SK-N-DZ (cell line): ENCODE data around the gene TRPM3.

Source experiments
- DNase-seq: peaks from one replicate; pipeline ENCODE4 v3.0.0-alpha.2; 2015; ENCODE audit warnings: low spot score

TRPM3 gene

DNA sequence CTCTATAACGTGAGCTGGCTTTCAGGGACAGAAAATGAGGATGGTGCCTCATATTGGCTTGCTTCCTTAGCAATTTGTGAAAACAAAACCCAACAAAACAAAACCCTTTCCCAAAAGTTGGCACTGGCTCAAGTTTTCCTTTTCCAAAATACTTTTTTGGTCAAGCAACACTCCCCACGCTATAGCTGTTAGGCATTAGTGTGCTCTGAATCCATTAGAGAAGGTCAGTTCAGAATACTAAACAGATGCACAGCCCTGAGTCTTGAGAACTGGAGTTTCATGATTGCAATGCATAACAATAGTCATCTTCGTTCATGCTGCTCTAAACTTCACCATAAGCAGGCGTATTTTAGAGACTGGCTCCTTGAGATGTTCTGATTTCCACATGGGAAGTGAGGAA is 534.9 kb downstream of the TRPM3 start:
- DNase-seq, result no peak

DNA sequence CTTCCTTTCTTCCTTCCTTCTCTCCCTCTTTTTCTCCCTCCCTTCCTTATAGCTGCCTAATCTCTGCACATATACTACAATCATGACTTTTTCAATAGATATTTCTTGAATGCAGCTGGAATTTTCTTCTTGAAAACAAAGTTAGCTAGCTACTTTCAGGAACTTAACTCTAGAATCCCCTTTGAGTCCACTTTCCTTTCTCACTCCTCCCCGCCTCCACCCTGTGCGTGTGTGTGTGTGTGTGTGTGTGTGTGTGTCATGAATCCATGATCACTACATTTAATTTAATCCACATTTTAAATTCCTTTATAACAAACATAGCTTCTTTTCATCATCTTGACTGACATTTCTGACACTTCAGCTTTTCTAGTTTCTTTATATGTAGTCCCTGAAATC is 539.5 kb downstream of the TRPM3 start:
- DNase-seq, result no peak

DNA sequence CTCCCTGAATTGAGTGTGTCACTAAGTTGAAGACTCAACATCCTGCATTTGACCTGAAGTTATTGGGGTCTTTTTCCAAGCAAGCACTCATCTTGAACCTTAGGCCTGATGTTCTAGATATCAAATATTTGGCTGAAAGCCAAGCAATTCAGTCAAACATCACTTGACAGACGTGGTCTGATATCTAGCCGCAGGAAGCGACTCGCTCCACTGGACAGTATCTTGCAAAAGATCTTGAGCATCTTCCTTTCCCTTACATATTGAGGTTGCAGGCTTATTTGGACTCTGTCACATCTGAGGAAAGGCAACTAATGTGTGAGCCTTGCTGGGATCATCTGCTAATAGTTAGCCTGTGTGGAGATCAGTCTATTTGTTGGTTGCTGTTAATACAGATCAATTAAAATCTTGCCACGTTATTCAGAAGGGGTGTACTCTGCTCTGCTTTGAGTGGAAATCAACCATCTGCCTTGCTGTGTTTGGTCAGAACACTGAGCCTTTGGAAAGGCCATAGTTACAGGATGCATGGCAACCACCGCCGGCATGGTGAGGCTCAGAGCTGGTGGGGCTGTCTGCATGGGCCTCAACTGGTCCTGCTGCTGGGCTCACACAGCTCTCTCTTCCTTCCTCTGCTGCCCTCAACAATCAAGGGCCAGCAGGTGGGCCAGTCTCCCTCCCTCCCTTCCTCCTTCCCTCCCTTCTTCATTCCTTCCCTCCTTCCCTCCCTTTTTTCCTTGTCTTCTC is 540.0 kb downstream of the TRPM3 start:
- peak; percentile 33 for DNase-seq

DNA sequence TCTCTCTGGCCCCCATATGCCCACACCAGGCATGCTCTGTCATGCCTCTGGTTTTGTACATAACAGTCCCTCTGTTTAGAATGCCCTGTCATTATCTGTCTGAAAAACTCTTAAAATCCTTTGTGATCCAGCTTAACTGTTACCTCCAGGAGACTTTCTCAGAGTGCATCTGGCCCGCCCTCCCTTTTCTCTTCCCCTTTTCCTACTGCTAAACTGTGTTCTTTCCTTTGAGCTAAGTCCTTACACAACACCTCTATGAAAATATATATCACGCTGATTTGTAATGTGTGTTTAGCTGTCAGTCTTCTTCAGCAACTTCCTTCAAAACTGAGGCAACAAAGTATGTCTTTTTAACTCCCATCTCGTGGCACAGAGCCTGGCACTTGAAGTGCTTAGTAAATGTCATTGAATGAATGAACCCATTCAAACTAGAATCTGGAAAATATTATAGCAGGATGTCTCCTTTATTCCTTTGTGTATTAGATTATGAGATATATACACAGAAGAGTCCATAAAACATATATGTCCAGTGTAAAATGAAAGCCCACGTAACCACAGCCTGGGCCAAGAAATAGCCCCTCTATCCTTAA is 540.7 kb downstream of the TRPM3 start:
- no peak for DNase-seq

DNA sequence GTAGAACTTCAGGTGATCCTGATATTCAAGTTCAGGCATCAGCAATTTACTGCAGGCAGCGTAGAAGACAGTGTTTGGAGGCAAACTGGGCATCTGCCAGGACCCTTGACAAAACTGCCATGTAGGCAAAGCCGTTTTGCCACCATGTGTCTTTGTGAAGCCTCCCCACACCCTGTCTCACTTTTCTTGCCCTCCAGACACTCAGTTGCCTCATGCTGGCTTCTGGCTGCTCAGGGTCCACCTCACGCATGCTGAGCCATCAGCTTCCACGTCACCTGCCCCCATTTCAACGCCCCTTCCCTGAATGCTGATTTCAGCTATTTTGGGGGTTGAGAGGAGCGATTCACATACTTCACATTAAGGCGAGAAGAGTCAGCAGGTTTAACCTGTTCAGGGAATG is 541.7 kb downstream of the TRPM3 start:
- DNase-seq, result no peak

DNA sequence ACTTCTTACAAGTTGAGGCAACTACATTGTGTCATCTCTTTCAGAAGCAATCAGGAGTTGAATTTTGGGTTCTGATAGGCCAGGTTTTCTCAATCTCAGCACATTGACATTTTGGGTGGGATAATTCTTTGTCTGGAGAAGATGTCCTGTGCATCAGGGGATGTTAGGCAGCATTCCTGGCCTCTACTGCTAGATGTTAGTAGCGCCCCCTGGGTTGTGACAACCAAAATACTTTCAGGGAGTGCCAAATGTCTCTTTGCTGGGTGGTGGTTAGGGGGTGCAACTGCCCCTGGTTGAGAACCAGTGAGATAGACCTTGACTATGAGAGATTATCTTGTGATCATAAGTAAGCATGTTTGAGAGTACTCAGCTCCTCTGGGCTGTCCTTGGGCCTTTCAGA is 542.7 kb downstream of the TRPM3 start:
- no peak for DNase-seq

DNA sequence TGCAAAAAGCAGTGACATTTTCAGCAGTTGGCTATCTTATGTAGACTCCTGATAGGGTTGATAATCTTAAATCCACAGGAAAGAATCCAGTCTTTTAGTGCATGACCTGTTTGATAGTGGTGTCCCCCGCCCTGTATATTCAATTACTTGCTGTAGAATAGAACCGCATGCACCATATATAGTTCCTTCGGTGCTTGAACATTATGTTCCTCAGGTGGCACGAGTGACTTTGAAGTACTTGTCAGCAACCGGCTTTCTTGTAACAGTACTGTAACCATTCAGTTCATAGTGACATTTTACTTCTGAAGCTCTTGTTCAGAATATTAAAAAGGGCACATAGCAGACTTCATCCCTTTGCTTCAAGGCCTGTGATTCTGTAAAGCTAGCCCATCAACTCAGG is 543.8 kb downstream of the TRPM3 start:
- no peak for DNase-seq

DNA sequence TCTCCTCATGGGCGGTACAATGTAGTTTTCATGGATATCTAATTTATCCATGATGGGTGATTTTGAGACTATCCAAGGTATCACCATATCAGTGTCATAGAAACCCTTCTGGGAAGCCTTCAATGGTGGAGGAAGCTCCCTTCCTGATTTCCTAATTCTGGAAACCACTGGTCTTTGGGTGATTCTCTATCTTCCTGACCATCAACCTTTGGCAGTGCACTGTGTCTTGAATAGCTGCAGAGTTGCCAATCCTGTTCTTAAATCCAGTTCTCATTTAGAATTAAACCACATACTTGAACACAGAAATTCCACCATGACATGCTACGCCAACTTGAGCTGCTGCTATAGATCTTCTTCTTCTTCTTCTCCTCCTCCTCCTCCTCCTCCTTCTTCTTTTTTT is 545.3 kb downstream of the TRPM3 start:
- DNase-seq, result no peak

GRCh38 chr9:70574151-70574837 is 547.1 kb downstream of the TRPM3 start:
- DNase-seq, result no peak

- DNase-seq, result no peak
These were observed 548.1 kb downstream of the TRPM3 start for GRCh38 chr9:70573308-70573707.

- no peak for DNase-seq
These were observed 550.2 kb downstream of the TRPM3 start for GRCh38 chr9:70571258-70571657.

DNA sequence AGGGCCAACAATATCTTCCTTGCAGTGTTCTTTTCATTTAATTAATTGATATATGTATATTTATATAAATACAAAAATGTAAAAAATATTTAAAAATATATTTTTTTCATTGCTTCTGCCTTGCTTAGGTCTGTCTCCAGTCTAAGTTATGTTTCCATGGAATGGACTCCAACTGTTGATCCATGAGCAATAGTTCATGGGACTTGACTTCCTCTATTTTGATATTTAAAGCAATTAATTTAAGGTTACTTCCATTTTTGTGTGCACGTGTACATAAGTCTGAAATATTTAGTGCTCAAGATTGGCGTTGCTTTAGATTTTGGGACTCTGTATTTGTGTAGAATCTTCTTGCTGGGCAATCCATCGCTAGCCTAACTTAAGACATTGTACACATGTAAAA is 551.6 kb downstream of the TRPM3 start:
- DNase-seq, result no peak

GRCh38 chr9:70569070-70569772 is 552.2 kb downstream of the TRPM3 start:
- DNase-seq, result no peak

DNA sequence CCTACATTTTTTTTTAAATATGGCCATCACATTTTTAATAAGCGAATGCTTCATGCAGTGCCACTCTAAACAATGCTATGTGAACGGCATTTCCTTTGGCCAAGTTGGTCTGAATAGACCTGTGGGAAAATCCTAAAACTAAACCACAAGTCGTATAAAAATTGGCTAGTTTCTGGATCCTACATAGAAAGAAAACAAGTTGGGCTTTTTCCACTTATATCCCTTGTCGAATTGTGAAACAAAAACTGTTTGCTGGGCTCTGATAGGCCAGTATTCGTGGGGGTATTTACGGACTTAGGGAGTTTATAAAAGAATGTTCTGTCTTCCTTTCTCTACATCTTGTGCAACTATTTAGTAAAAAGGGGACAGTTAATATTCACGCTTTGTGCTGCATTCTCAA is 553.9 kb downstream of the TRPM3 start:
- no peak for DNase-seq

DNA sequence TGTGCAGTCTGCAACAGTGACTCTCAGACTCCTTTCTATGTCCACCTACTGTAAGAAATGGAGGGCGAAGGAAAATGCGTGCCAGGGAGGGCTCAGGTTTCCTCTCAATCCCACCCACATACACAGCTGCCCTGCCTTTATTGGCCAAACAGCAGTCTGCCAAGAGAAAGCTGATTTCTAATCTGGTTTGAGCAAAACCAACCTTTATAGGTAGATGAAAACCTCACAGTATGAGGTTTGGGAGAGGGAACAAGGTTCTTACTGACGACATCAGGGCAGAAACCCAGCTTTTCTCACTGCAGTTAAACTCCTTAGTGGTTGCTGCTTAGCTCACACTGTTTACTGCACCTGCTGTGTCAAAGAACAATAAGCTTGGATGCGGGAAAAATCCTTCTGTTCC is 554.7 kb downstream of the TRPM3 start:
- no peak for DNase-seq

DNA sequence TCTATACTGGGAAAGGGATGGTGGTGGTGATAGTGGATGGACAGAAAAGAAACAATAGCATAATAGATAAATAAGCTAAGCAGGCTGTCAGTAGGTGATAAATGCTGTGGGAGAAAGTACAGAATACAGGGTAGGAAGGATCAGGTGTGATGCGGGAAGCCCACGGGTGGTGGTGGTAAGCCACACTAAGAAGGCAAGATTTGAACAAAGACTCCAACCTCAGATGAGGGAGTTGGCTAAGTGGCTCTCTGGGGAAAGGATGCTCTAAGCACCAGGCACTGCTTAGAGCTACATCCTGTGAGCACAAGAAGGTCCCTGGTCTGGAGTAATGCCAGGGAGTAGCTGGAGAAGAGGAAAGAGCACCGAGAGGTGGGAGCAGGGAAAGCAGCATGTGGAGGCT is 555.4 kb downstream of the TRPM3 start:
- no peak for DNase-seq

- no peak for DNase-seq
These were observed 556.7 kb downstream of the TRPM3 start for GRCh38 chr9:70564468-70565335.

DNA sequence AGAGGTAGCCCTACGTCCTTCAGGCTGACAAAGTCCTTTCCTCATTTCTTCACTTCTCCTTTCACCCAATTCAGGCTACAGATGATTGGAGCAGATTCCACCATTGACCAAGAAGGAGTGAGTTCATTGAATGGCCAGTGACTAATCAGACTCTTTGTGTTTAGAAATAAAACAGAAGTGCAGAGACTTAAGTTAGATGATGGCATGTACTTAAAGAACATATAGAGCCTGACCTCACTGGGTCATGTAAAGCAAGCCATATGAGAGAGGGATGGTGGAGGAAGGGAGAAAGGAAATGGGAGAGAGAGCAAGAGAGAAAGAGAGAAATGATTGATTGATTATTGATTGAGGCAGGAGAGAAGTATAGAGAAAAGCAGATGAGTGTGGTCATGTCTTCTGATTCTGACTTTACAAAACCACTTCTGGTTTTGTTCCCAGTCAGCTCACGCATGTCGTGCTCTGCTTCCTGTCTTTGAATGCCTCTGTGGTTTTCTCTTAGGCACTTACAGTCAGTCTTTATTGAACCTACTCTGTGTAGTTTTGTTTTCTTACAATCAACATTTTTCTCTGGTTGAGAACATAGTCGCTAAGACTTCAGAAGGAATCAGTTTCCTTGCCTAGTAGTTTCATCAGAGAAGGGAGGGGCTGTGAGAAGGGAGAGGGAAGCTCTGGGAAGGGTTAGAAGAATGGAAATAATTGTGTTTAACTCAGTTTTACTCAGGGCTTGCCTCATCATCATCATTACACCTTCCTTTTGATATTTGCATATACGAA is 557.8 kb downstream of the TRPM3 start:
- no peak for DNase-seq

GRCh38 chr9:70563010-70563409 is 558.4 kb downstream of the TRPM3 start:
- no peak for DNase-seq

GRCh38 chr9:70561786-70562395 is 559.5 kb downstream of the TRPM3 start:
- DNase-seq, result no peak
